Liver (tissue), 4 donors: Measurements from ENCODE around the gene FAM163A. TPM values are rescaled to one million over a fixed set of nuclear protein-coding genes. Genes with fewer than 3 reads are reported as not detected.

ENCODE experiments used
- polyA plus RNA-seq, 2 donors: library from polyadenylated mRNA; stranded (reverse) in 1 of 2; unstranded in 1 of 2; fragments of 200-250 nt in 1 of 2; fragments of >200 nt in 1 of 2; fragmentation: Nextera tagmentation in 1 of 2; extraction: Ambion mirVana in 1 of 2; gene quantifications; one replicate each; pipeline versions ENCODE4 v1.2.1 to v1.2.3, GENCODE V29; 2013 to 2015
- total RNA-seq, 2 donors: library from RNA; depleted of rRNA; stranded (reverse); fragments of >200 nt; gene quantifications; one replicate each; pipeline ENCODE4 v1.2.3, GENCODE V29; 2014
- donor health status: healthy.
- donor health status: healthy.
- donor health status: healthy.

FAM163A gene
- total and polyA plus RNA-seq, 4 donors = 0.07 TPM; not detected in 3

Other genes with a start within 250 kb of the FAM163A start
- gene NPHS2, start 167.3 kb upstream of the FAM163A start, total RNA-seq = not detected
- gene NPHS2, start 167.3 kb upstream of the FAM163A start, polyA plus RNA-seq = not detected
- not detected for gene TDRD5, start 151.5 kb upstream of the FAM163A start, total RNA-seq
- not detected for gene TDRD5, start 151.5 kb upstream of the FAM163A start, polyA plus RNA-seq
- gene TOR1AIP2, start 134.5 kb downstream of the FAM163A start, total RNA-seq = 100 to 1,000 TPM in 1 of 2 donors, 10 to 100 TPM in 1; 43.6 to 124 TPM
- gene TOR1AIP2, start 134.5 kb downstream of the FAM163A start, polyA plus RNA-seq = 10 to 100 TPM; 12.7 to 33.6 TPM
- 10 to 100 TPM; 17.9 to 21.3 TPM for gene TOR1AIP1, start 139.0 kb downstream of the FAM163A start, total RNA-seq
- gene TOR1AIP1, start 139.0 kb downstream of the FAM163A start, polyA plus RNA-seq = 10 to 100 TPM in 1 of 2 donors, 1 to 10 TPM in 1; 7.1 to 15.4 TPM
- 10 to 100 TPM; 29.1 to 49.0 TPM for gene CEP350, start 211.5 kb downstream of the FAM163A start, total RNA-seq
- gene CEP350, start 211.5 kb downstream of the FAM163A start, polyA plus RNA-seq = 1 to 10 TPM; 4.5 to 8.7 TPM